GM21723 (cell line): ENCODE results near the gene ZNF566.
A peak's percentile ranks its signal among the peaks of the same experiment; 100 is the strongest.
"Not testable (repeated sequence)": the region's sequence is repeated elsewhere in the genome, so short reads cannot be mapped to it uniquely, and the experiment has no call there.

Source experiments
- ATAC-seq: cut with Tn5 transposase; IDR thresholded peaks from one replicate; pipeline ENCODE4 v1.9.1; 2021; ENCODE audit warnings: mild to moderate bottlenecking, moderate library complexity; ENCODE audit not compliant: unreplicated experiment

Gene ZNF566

DNA sequence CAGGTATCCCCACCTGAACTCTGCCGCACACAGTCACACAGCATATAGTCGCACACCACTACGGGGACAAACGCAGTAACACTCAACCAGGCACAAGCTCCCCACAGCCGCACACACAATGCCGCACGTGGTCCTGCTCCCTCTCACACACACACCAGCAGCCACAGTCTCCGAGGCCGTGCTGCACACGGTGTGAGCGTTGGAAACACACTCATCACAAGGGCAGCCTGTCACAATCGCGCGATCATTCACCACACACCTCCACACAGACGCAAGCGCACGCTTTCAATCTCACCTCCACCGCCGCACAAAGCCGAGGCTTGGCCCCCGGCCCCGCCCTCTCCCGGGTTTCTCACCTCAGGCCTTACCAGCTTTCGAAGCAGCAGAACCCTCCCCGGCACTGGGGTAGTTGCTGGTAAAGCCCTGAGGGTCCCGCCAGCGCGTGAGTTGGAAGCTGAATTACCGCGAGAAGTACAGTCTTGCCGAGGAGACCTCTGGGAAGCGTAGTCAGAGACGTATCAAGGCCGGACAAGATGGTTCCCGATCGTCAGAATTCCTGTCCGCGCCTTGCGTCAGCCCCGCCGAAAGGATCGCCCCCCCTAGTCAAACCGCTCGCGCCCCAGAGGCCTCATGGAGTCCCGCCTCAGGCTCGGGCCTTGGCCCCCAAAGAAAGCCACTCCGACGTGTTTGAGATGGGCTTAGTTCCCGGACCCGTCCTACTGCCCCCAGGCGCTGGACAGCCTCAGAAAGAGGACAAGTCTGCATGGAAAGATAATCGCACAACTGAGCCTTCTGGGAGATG is at the start of gene ZNF566:
TSS of gene ZNF566 (minus strand) at position 444 of the 802 bp plus-strand sequence. CDS start 13,004 bp downstream, outside the sequence.
- peak; percentile 88 for ATAC-seq

DNA sequence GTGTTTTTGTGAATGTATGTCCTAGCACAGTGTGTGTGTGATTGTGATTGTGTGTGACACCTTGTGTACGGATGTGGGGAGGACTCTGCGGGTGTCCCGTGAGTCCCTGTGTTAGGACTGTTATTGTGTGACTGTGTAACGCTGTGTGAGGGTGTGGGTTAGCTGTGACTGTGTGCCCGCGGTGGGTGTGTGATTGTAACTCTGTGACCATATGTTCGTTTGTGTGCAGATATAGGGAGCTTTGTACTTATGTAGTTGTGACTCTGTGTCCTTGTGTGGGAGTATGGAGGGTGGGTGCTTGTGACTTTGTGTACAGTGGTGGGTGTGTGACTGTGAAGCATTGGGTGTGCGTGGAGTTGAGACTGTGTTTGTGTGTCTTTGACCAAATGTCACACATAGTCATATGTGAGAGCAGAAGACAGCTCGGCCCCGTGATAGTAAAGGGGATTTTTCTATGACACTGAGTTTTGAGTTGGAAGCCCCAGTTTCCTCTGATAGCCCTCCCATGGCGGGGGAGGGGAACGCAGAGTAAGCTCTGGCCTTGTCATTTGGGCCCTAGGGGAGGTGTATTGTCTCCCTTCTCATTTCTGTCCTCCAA is 39.7 kb upstream of the ZNF566 start:
- ATAC-seq = peak; percentile 23

DNA sequence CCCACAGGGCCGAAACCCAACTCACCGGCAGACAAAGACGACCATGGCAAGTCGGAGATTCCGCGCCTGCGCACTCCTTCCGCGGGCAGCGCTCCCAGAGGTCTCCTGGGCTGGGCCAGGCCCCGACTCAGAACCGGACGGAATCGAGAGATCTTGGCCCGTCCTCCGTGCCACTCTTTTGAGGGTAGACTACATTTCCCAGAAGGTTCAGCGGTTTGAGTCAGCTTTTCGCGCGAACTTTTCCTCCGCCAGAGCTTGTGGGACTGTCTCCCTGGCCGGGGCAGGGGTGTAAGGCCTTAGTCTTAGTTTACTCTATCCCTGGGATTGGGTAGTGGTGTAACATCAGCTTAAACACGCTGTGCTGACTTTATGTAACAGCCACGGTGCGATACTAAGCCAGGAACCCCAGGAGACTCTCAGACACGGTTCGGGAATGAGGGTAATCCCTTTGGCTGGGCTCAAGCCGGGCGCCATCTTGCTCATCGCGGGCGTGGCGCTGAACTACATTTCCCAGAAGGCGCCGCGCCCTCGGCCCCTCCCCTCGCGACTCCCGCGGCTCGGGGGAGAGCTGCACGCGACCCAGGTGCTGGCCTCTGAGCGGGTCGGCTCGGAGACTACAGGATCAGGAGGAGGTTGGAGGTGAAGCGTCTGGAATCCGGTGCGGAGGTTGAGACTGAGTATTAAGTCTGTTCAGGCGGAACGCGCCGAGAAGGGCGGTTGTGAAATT is 39.0 kb upstream of the ZNF566 start, which contains the start of gene ZNF260:
TSS of gene ZNF260 (minus strand) at position 78 of the 727 bp plus-strand sequence. CDS start 13,033 bp downstream, outside the sequence.
- peak; percentile 87 for ATAC-seq

- ATAC-seq = peak; percentile 8
Observed at GRCh38 chr19:36527873-36528193, 38.5 kb upstream of the ZNF566 start.

GRCh38 chr19:36527341-36527740 is 38.0 kb upstream of the ZNF566 start:
- ATAC-seq = no peak

DNA sequence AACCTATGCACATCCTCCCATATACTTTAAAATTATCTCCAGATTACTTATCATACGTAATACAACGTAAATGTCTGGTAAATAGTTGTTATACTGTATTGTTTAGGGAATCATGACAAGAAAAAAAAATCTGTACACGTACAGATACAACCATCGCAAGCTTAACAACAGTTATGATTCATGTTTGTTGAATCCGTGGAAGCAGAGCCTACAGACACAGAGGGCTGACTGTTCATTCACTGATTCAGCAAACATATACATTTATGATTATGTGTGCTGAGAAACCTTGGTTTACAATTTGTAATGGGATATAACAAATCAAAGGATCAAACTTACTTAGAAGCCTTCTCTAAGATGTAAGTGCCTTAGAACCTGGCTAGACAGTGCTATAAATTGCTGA is 37.2 kb upstream of the ZNF566 start:
- ATAC-seq = no peak

- ATAC-seq = no peak
Observed at GRCh38 chr19:36524617-36525016, 35.3 kb upstream of the ZNF566 start.

- ATAC-seq = no peak
Observed at GRCh38 chr19:36514012-36514612, 24.8 kb upstream of the ZNF566 start.

DNA sequence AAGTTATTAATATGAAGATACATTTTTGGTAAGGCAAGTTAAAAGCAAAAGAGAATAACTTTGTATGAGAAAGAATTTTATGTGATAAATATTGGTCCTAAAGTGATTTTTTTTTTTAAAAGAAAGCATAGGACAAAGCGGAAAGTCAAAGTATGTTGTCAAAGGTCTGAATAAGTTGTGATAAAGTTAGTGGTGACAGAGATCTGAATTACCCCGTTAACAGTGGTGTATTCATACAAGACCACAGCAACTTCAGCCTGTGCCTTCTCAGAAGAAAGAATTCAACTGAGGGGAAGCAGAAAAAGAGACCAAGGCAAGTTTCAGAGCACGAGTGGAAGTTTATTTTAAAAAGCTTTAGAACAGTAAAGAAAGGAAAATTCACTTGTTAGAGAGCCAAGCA is 19.0 kb upstream of the ZNF566 start:
- no peak for ATAC-seq

- ATAC-seq = no peak
Observed at GRCh38 chr19:36501973-36502372, 12.6 kb upstream of the ZNF566 start.

DNA sequence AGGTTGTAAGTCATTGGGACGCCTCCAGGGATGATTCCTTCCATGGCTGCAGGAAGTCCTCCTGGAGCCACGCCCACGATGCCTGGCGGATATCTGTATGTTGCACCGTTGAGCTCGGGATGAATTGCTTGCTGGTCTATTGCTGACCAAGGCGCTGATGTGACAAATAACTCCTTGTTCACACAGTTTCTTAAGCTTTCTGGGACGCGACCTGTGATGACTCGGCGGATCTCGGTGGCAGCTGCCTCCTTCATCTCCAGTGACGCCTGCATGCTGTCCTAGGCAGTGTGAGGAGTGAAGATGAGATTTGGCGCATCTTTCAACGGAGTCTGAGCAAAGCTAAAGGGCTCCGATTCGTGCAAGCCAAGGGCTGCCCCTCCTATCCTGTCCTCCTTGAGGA is 7.6 kb upstream of the ZNF566 start:
- ATAC-seq = no peak

DNA sequence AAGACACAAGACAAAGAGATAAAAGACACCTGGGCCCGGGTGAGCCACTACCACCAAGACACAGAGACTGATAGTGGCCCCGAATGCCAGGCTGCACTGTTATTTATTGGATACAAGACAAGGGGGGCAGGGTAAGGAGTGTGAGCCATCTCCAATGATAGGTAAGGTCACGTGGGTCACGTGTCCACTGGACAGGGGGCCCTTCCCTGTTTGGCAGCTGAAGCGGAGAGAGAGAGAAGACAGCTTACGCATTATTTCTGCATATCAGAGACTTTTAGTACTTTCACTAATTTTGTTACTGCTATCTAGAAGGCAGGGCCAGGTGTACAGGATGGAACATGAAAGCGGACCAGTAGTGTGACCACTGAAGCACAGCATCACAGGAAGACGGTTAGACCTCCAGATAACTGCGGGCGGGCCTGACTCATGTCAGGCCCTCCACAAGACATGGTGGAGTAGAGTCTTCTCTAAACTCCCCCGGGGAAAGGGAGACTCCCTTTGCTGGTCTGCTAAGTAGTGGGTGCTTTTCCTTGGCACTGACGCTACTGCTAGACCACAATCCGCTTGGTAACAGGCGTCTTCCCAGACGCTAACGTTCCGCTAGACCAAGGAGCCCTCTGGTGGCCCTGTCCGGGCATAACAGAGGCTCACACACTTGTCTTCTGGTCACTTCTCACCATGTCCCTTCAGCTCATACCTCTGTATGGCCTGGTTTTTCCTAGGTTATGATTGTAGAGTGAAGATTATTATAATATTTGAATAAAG is 3.5 kb upstream of the ZNF566 start:
- ATAC-seq = not testable (repeated sequence)

DNA sequence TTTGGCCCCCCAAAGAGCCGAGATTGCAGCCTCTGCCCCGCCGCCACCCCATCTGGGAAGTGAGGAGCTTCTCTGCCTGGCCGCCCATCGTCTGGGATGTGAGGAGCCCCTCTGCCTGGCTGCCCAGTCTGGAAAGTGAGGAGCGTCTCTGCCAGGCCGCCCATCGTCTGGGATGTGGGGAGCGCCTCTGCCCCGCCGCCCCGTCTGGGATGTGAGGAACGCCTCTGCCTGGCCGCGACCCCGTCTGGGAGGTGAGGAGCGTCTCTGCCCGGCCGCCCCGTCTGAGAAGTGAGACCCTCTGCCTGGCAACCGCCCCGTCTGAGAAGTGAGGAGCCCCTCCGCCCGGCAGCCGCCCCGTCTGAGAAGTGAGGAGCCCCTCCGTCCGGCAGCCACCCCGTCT is 1.5 kb upstream of the ZNF566 start:
- ATAC-seq = not testable (repeated sequence)

- peak; percentile 55 for ATAC-seq
Observed at GRCh38 chr19:36489920-36490415, 607 bp upstream of the ZNF566 start.

DNA sequence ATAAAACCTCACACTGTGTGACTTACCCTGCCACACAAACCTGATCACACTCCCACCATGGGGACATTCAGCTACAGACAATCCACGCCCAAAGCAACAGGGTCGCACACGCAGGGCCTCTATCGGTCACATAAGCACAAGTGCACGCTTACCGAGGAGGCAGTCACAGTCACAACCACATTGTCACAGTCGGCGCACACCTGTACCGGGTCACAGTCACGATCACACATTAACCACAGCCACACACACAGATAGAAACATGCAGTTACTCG is 579 bp downstream of the ZNF566 start:
- ATAC-seq = peak; percentile 22

DNA sequence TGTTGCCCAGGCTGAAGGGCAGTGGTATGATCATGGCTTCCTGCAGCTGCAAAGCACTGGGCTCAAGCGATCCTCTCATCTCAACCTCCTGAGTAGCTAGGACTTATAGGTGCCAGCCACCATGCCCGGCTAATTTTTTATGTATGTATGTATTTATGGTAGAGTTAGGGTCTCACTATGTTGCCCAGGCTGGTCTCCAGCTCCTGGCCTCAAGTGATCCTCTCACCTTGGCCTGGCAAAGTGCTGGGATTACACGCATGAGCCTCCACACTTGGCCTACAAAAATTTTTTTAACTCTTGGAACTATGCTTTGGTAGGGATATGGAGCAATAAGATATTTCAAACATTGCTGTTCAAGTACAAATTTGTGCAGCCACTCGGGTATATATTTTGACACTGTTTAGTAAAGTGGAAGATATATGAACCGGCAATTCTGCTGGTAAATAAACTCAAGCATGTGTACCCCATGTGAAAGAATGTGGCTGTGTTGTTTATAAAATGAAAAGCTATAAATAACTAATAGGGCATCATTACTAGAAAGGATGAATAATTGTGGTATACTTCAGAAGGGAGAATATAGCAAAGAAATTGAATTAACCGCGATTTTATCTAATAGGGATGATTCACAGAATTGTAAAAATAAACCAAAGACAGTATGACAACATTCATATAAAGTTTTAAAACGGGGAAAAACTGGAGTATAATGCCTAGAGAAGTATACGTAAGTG is 1.1 kb downstream of the ZNF566 start:
- no peak for ATAC-seq

DNA sequence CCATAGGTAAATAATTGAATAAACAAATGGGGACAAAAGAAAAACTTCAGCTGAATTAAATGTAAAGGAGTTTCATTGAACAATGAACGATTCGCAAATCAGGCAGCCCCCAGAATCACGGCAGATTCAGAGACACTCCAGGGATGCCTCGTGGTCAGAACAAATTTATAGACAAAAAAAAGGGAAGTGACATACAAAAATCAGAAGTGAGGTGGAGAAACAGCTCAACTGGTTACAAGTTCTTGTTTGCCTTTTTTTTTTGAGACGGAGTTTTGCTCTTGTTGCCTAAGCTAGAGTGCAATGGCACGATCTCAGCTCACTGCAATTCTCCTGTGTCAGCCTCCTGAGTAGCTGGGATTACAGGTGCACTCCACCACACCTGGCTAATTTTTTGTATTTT is 5.7 kb downstream of the ZNF566 start:
- ATAC-seq = no peak

DNA sequence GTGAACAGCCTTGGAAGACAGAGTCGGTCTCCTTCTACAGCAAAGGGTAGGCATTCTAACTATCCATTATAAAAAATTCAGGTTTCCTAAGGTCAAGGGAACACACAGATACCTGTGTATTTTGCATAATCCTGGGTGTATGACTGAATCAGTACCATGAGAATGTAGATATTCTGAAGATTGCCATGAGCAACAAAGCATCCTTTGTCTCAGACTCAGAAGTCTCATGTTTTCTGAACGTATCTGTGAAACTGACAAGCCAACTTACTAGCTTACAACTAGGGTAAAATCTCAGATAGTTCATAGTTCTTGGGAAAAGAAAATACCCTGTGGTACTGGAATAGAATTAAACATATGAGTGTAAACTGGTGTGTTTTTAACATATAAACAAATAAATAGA is 6.5 kb downstream of the ZNF566 start:
- ATAC-seq = no peak

GRCh38 chr19:36460046-36460445 is 29.3 kb downstream of the ZNF566 start:
- ATAC-seq = no peak

DNA sequence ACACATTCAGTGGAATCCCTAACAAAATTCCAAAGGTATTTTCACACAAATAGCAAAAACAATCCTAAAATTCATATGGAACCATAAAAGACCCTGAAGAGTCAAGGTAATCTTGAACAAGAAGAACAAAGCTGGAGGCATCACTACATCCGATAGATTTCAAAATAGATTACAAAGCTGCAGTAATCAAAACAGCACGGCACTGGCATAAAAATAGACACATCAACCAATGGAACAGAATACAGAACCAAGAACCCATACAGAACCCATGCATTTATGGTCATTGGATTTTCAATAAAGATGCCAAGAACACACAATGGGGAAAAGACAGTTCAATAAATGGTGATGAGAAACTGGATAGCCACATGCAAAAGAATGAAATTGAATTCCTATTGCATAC is 32.5 kb downstream of the ZNF566 start:
- no peak for ATAC-seq
